Esophagus muscularis mucosa (tissue), 4 donors: ENCODE measurements around the gene FAM53C. TPM values are rescaled to one million over a fixed set of nuclear protein-coding genes. Genes with fewer than 3 reads are reported as not detected.

Experiments used
- DNase-seq: peaks from one replicate; pipeline ENCODE4 v3.0.0-alpha.2; 2017; ENCODE audit errors: extremely low spot score
- H3K27ac ChIP-seq, 4 donors: fragments of 200-600 bp; sonication (generic); replicated peaks in 1 of 4; 1 replicate in 3 of 4; 2 replicates in 1 of 4; pipeline ENCODE4 v1.5.1; 2016 to 2019; ENCODE audit warnings: mild to moderate bottlenecking in 1 of 4
- H3K27me3 ChIP-seq, 4 donors: fragments of 200-600 bp; sonication (generic); one replicate each; pipeline versions ENCODE4 v1.5.1 to v1.6.0; 2016 to 2019
- H3K36me3 ChIP-seq, 4 donors: fragments of 200-600 bp; sonication (generic); one replicate each; pipeline ENCODE4 v1.5.1; 2016 to 2019
- H3K4me1 ChIP-seq, 4 donors: fragments of 200-600 bp; sonication (generic); one replicate each; pipeline ENCODE4 v1.5.1; 2016 to 2019
- H3K4me3 ChIP-seq, 4 donors: fragments of 200-600 bp; sonication (generic); 1 replicate in 2 of 4; 2 replicates in 2 of 4; pipeline ENCODE4 v1.5.1; 2016 to 2019; ENCODE audit warnings: mild to moderate bottlenecking in 4 of 4, moderate library complexity in 1 of 4
- H3K9me3 ChIP-seq, 4 donors: fragments of 200-600 bp; sonication (generic); 1 replicate in 3 of 4; 2 replicates in 1 of 4; pipeline ENCODE4 v1.5.1; 2016 to 2019
- CTCF ChIP-seq, 3 experiments: fragments of 200-600 bp in 2 of 3; fragments of 450-650 bp in 1 of 3; sonication (generic) in 2 of 3; IDR thresholded peaks; one replicate each; pipeline ENCODE4 v1.5.1; 2017 to 2019; ENCODE audit warnings: antibody characterized with exemption in 3 of 3, mild to moderate bottlenecking in 2 of 3, moderate library complexity in 1 of 3
- EP300 ChIP-seq: sonication (generic); formaldehyde crosslinking; IDR thresholded peaks from one replicate; pipeline ENCODE4 v1.6.1; 2017; ENCODE audit warnings: antibody characterized with exemption
- POLR2A ChIP-seq: fragments of 450-650 bp; IDR thresholded peaks from one replicate; pipeline ENCODE4 v1.6.1; 2017; ENCODE audit warnings: antibody characterized with exemption, moderate library complexity, mild to moderate bottlenecking, low read depth
- POLR2AphosphoS5 ChIP-seq, 2 donors: sonication (generic); formaldehyde crosslinking; IDR thresholded peaks; one replicate each; pipeline ENCODE4 v1.6.1; 2017; ENCODE audit warnings: antibody characterized with exemption in 2 of 2
- WGBS: methylation state at CpG from one replicate; pipeline ENCODE4 v1.1.5; 2018; 5-methylcytosine and 5-hydroxymethylcytosine counted together
- intact Hi-C: fragments of 100-400 bp; cut with DNase I; formaldehyde crosslinking; loops from one replicate; pipeline ENCODE4 v1.15.1; 2023
- total RNA-seq, 4 donors: library from RNA; depleted of rRNA; stranded (reverse); fragments of >200 nt; gene quantifications; one replicate each; pipeline versions ENCODE4 v1.1.0 to v1.2.1, GENCODE V29; 2016

FAM53C gene
- total RNA-seq, 4 donors from 2014 or later, result 22.4 to 40.0 (median 29.6) TPM

- intact Hi-C loops, result no loop called here
- H3K4me1 ChIP-seq, result peaks cover 36 to 48% (median 43%) of the 10 kb centered on the region in 4 donors
- H3K36me3 ChIP-seq, result peaks cover 33 to 48% (median 44%) of the 10 kb centered on the region in 4 donors
- no peak overlapping the region for H3K4me3 ChIP-seq
- no peaks in the 10 kb centered on the region for H3K9me3 ChIP-seq
- WGBS, result 85% methylated on average over 1 of the region's 1 CpG
- H3K27ac ChIP-seq, result no peak overlapping the region
- TF ChIP-seq EP300, result no peak
- no peak for TF ChIP-seq POLR2AphosphoS5 (IDR thresholded peaks at IDR 0.05)
- no peak for TF ChIP-seq POLR2A
- no peak for TF ChIP-seq CTCF (IDR thresholded peaks at IDR 0.05)
- H3K27me3 ChIP-seq, result no peaks in the 10 kb centered on the region
- no peak for DNase-seq
Measured at GRCh38 chr5:138372225-138372624, 34.2 kb downstream of the FAM53C start.

- H3K4me1 ChIP-seq, result peaks cover 31 to 44% (median 39%) of the 10 kb centered on the region in 4 donors
- H3K36me3 ChIP-seq, result peaks cover 37 to 53% (median 48%) of the 10 kb centered on the region in 4 donors
Measured at GRCh38 chr5:138372653-138373052, 34.6 kb downstream of the FAM53C start.

GRCh38 chr5:138382347-138382746 is 44.3 kb downstream of the FAM53C start:
- no peak for TF ChIP-seq EP300
- TF ChIP-seq CTCF (IDR thresholded peaks at IDR 0.05), result no peak
- TF ChIP-seq POLR2A, result no peak
- TF ChIP-seq POLR2AphosphoS5 (IDR thresholded peaks at IDR 0.05), result no peak
- 96% methylated on average over 8 of the region's 8 CpGs for WGBS
- Histone ChIP-seq H3K4me3 (no peak overlapping the region), H3K27me3 (no peaks in the 10 kb centered on the region), H3K9me3 (no peaks in the 10 kb centered on the region), H3K36me3 (peaks cover 64 to 100% (median 94%) of the 10 kb centered on the region in 4 donors), H3K4me1 (no peaks in the 10 kb centered on the region), H3K27ac (no peak overlapping the region)
- no peak for DNase-seq
- intact Hi-C loops, result no loop called here

More at GRCh38 chr5:138372653-138373052, 34.6 kb downstream of the FAM53C start:
- Histone ChIP-seq H3K9me3 (no peaks in the 10 kb centered on the region), H3K4me3 (no peak overlapping the region), H3K27me3 (no peaks in the 10 kb centered on the region), H3K27ac (no peak overlapping the region)
- TF ChIP-seq POLR2A, result no peak
- no peak for TF ChIP-seq POLR2AphosphoS5 (IDR thresholded peaks at IDR 0.05)
- no peak for TF ChIP-seq EP300
- TF ChIP-seq CTCF (IDR thresholded peaks at IDR 0.05), result no peak
- 71% methylated on average over 5 of the region's 5 CpGs for WGBS
- DNase-seq, result no peak
- intact Hi-C loops, result no loop called here

GRCh38 chr5:138385660-138386059 is 47.6 kb downstream of the FAM53C start:
- 95% methylated on average over 1 of the region's 1 CpG for WGBS
- no peaks in the 10 kb centered on the region for H3K4me1 ChIP-seq
- TF ChIP-seq POLR2AphosphoS5 (IDR thresholded peaks at IDR 0.05) (no peak), CTCF (IDR thresholded peaks at IDR 0.05) (no peak), EP300 (no peak), POLR2A (no peak)
- H3K9me3 ChIP-seq, result no peaks in the 10 kb centered on the region
- no peaks in the 10 kb centered on the region for H3K27me3 ChIP-seq
- DNase-seq, result no peak
- intact Hi-C loops, result no loop called here
- no peak overlapping the region for H3K4me3 ChIP-seq
- H3K27ac ChIP-seq, result no peak overlapping the region
- peaks cover 40 to 97% (median 77%) of the 10 kb centered on the region in 4 donors for H3K36me3 ChIP-seq

GRCh38 chr5:138386290-138386689 is 48.2 kb downstream of the FAM53C start:
- no peak for DNase-seq
- no peak overlapping the region for H3K4me3 ChIP-seq
- H3K36me3 ChIP-seq, result peaks cover 35 to 97% (median 77%) of the 10 kb centered on the region in 4 donors
- no peaks in the 10 kb centered on the region for H3K9me3 ChIP-seq
- peaks cover under 1 to 6% (median 4%) of the 10 kb centered on the region in 4 donors for H3K4me1 ChIP-seq
- WGBS, result 87% methylated on average over 10 of the region's 10 CpGs
- no peak overlapping the region for H3K27ac ChIP-seq
- TF ChIP-seq EP300 (no peak), CTCF (IDR thresholded peaks at IDR 0.05) (no peak), POLR2A (no peak), POLR2AphosphoS5 (IDR thresholded peaks at IDR 0.05) (no peak)
- H3K27me3 ChIP-seq, result no peaks in the 10 kb centered on the region
- intact Hi-C loops, result no loop called here
